Uterus (tissue), 4 donors: ENCODE data around the gene CDON. TPM values are rescaled to one million over a fixed set of nuclear protein-coding genes. Genes with fewer than 3 reads are reported as not detected.
"Not testable (repeated sequence)": the region's sequence is repeated elsewhere in the genome, so short reads cannot be mapped to it uniquely, and the experiment has no call there.

Source experiments
- DNase-seq, 2 donors: peaks; one replicate each; pipeline ENCODE4 v3.0.0-alpha.2; 2019 to 2020
- H3K27ac ChIP-seq, 2 donors: fragments of 200-600 bp; sonication (generic); 1 replicate in 1 of 2; 2 replicates in 1 of 2; pipeline ENCODE4 v1.5.1; 2016 to 2018
- H3K27me3 ChIP-seq, 2 donors: fragments of 200-600 bp; sonication (generic); one replicate each; pipeline ENCODE4 v1.5.1; 2018 to 2019; ENCODE audit warnings: control low read depth in 1 of 2
- H3K36me3 ChIP-seq, 2 donors: fragments of 200-600 bp; sonication (generic); one replicate each; pipeline ENCODE4 v1.5.1; 2019; ENCODE audit warnings: control low read depth in 1 of 2
- H3K4me1 ChIP-seq, 2 donors: fragments of 200-600 bp; sonication (generic); one replicate each; pipeline ENCODE4 v1.5.1; 2018 to 2019; ENCODE audit warnings: control low read depth in 1 of 2
- H3K4me3 ChIP-seq, 2 donors: fragments of 200-600 bp; sonication (generic); 1 replicate in 1 of 2; 2 replicates in 1 of 2; pipeline ENCODE4 v1.5.1; 2018 to 2019; ENCODE audit warnings: mild to moderate bottlenecking in 1 of 2
- H3K9me3 ChIP-seq, 2 donors: fragments of 200-600 bp; sonication (generic); one replicate each; pipeline ENCODE4 v1.5.1; 2019; ENCODE audit warnings: control low read depth in 1 of 2
- CTCF ChIP-seq, 4 experiments: fragments of 200-600 bp in 2 of 4; fragments of 450-650 bp in 2 of 4; sonication (generic) in 2 of 4; IDR thresholded peaks; one replicate each; pipeline ENCODE4 v1.5.1; 2016 to 2019; ENCODE audit warnings: antibody characterized with exemption in 4 of 4, mild to moderate bottlenecking in 2 of 4, moderate library complexity in 1 of 4
- POLR2A ChIP-seq, 2 donors: fragments of 450-650 bp; IDR thresholded peaks; one replicate each; pipeline ENCODE4 v1.6.1; 2016; ENCODE audit warnings: antibody characterized with exemption in 2 of 2, mild to moderate bottlenecking in 1 of 2, moderate library complexity in 1 of 2
- intact Hi-C: fragments of 100-400 bp; cut with DNase I; formaldehyde crosslinking; loops from one replicate; pipeline ENCODE4 v1.15.1; 2023; ENCODE audit warnings: low total_unique reads
- total RNA-seq, 4 donors: library from RNA; depleted of rRNA in 3 of 4; stranded (reverse); fragments of >200 nt in 3 of 4; gene quantifications; one replicate each; pipeline versions ENCODE4 v1.1.0 to v1.2.4, GENCODE V29; 2014 to 2023
- donor health status: DM: yes; HTN: yes; CAD: no.

The CDON gene
- total RNA-seq, 4 donors from 2014 or later, result 38.5 to 261 (median 213) TPM

- Histone ChIP-seq H3K9me3 (no peaks in the 10 kb centered on the region), H3K27me3 (no peaks in the 10 kb centered on the region), H3K4me3 (no peak overlapping the region), H3K36me3 (no peaks in the 10 kb centered on the region), H3K4me1 (peaks cover 0 to 7% of the 10 kb centered on the region in 2 donors), H3K27ac (peak overlapping the region; percentile 18 to 50)
- peak; percentile 36 to 65 for DNase-seq
- intact Hi-C loops, result no loop called here
- TF ChIP-seq CTCF (IDR thresholded peaks at IDR 0.05) (no peak), POLR2A (IDR thresholded peaks at IDR 0.05) (no peak)
These were observed 72.4 kb downstream of the CDON start for GRCh38 chr11:125990244-125990643.

GRCh38 chr11:125987066-125987641, 75.5 kb downstream of the CDON start:
- H3K4me3 ChIP-seq, result no peak overlapping the region
- no peak for DNase-seq
- H3K27ac ChIP-seq, result peak overlapping the region; percentile 18 to 32
- H3K9me3 ChIP-seq, result no peaks in the 10 kb centered on the region
- no peaks in the 10 kb centered on the region for H3K27me3 ChIP-seq
- no peaks in the 10 kb centered on the region for H3K36me3 ChIP-seq
- TF ChIP-seq POLR2A (IDR thresholded peaks at IDR 0.05), result no peak
- no peak for TF ChIP-seq CTCF (IDR thresholded peaks at IDR 0.05)
- H3K4me1 ChIP-seq, result no peaks in the 10 kb centered on the region
- intact Hi-C loops, result no loop called here

- H3K27ac ChIP-seq, DNase-seq, H3K4me3 ChIP-seq, H3K4me1 ChIP-seq, H3K36me3 ChIP-seq, H3K9me3 ChIP-seq, intact Hi-C loops, H3K27me3 ChIP-seq: not testable (repeated sequence)
These were observed 76.7 kb downstream of the CDON start for GRCh38 chr11:125985956-125986355.

GRCh38 chr11:125982348-125982730, 80.3 kb downstream of the CDON start:
- Histone ChIP-seq H3K9me3 (no peaks in the 10 kb centered on the region), H3K27me3 (peaks cover 0 to 5% of the 10 kb centered on the region in 2 donors), H3K27ac (no peak overlapping the region), H3K4me1 (no peaks in the 10 kb centered on the region), H3K36me3 (no peaks in the 10 kb centered on the region), H3K4me3 (no peak overlapping the region)
- TF ChIP-seq POLR2A (IDR thresholded peaks at IDR 0.05), result no peak
- no peak for DNase-seq
- intact Hi-C loops, result no loop called here

GRCh38 chr11:125980436-125980835, 82.2 kb downstream of the CDON start:
- Histone ChIP-seq H3K27me3 (peaks cover 0 to 5% of the 10 kb centered on the region in 2 donors), H3K36me3 (no peaks in the 10 kb centered on the region), H3K9me3 (no peaks in the 10 kb centered on the region), H3K4me1 (no peaks in the 10 kb centered on the region), H3K27ac (no peak overlapping the region), H3K4me3 (no peak overlapping the region)
- no peak for TF ChIP-seq CTCF (IDR thresholded peaks at IDR 0.05)
- intact Hi-C loops, result no loop called here
- DNase-seq, result no peak

- H3K27ac ChIP-seq, result no peak overlapping the region
- TF ChIP-seq POLR2A (IDR thresholded peaks at IDR 0.05), result no peak
- TF ChIP-seq CTCF (IDR thresholded peaks at IDR 0.05), result no peak
These were observed 83.2 kb downstream of the CDON start for GRCh38 chr11:125979511-125979910.

More at GRCh38 chr11:125979511-125979910, 83.2 kb downstream of the CDON start:
- H3K27me3 ChIP-seq, result peaks cover 0 to 5% of the 10 kb centered on the region in 2 donors
- H3K4me3 ChIP-seq, result no peak overlapping the region
- no peaks in the 10 kb centered on the region for H3K9me3 ChIP-seq
- no peaks in the 10 kb centered on the region for H3K4me1 ChIP-seq
- intact Hi-C loops, result no loop called here
- no peaks in the 10 kb centered on the region for H3K36me3 ChIP-seq
- DNase-seq, result no peak
